Tibial nerve (tissue), 4 donors: ENCODE data around the gene BICDL2. TPM values are rescaled to one million over a fixed set of nuclear protein-coding genes. Genes with fewer than 3 reads are reported as not detected.

Experiments used
- DNase-seq, 2 donors: peaks; one replicate each; pipeline ENCODE4 v3.0.0-alpha.2; 2019; ENCODE audit warnings: low spot score in 2 of 2
- H3K27ac ChIP-seq, 4 donors: fragments of 200-600 bp; sonication (generic) in 3 of 4; one replicate each; pipeline ENCODE4 v1.5.1; 2017 to 2019; ENCODE audit warnings: mild to moderate bottlenecking in 1 of 4
- H3K27me3 ChIP-seq, 2 donors: fragments of 200-600 bp; sonication (generic) in 1 of 2; one replicate each; pipeline versions ENCODE4 v1.5.1 to v1.6.0; 2017 to 2019
- H3K36me3 ChIP-seq, 3 donors: fragments of 200-600 bp; sonication (generic); one replicate each; pipeline ENCODE4 v1.5.1; 2018 to 2019
- H3K4me1 ChIP-seq, 4 donors: fragments of 200-600 bp; sonication (generic) in 3 of 4; one replicate each; pipeline ENCODE4 v1.5.1; 2017 to 2019
- H3K4me3 ChIP-seq, 4 donors: fragments of 200-600 bp; sonication (generic) in 3 of 4; one replicate each; pipeline ENCODE4 v1.5.1; 2017 to 2019; ENCODE audit warnings: mild to moderate bottlenecking in 1 of 4, moderate library complexity in 1 of 4
- H3K9me3 ChIP-seq, 4 donors: fragments of 200-600 bp; sonication (generic) in 3 of 4; one replicate each; pipeline ENCODE4 v1.5.1; 2017 to 2019
- EP300 ChIP-seq, 2 donors: sonication (generic); formaldehyde crosslinking; IDR thresholded peaks; one replicate each; pipeline ENCODE4 v1.6.1; 2017; ENCODE audit warnings: antibody characterized with exemption in 2 of 2, mild to moderate bottlenecking in 1 of 2
- POLR2A ChIP-seq, 2 donors: fragments of 450-650 bp; IDR thresholded peaks; one replicate each; pipeline ENCODE4 v1.6.1; 2017; ENCODE audit warnings: antibody characterized with exemption in 2 of 2, mild to moderate bottlenecking in 2 of 2, moderate library complexity in 2 of 2
- WGBS, 2 donors: methylation state at CpG; one replicate each; pipeline ENCODE4 v1.1.5; 2018; 5-methylcytosine and 5-hydroxymethylcytosine counted together
- total RNA-seq, 4 donors: library from RNA; depleted of rRNA; stranded (reverse); fragments of >200 nt; gene quantifications; one replicate each; pipeline ENCODE4 v1.1.0, GENCODE V29; 2016
- TF ChIP-seq, protein P1 (sequence below), 5 experiments: fragments of 200-600 bp in 3 of 5; fragments of 450-650 bp in 2 of 5; sonication (generic) in 3 of 5; IDR thresholded peaks; one replicate each; pipeline ENCODE4 v1.5.1; 2016 to 2019; ENCODE audit warnings: antibody characterized with exemption in 5 of 5, mild to moderate bottlenecking in 3 of 5, moderate library complexity in 2 of 5

BICDL2 gene
- total RNA-seq, 4 donors from 2014 or later, result not detected

- H3K36me3 ChIP-seq, result no peaks in the 10 kb centered on the region
Measured at GRCh38 chr16:2987286-2987685, 49.5 kb downstream of the BICDL2 start.

GRCh38 chr16:2986623-2987188 lies 50.0 kb downstream of the BICDL2 start:
- Histone ChIP-seq H3K27ac (no peak overlapping the region), H3K4me1 (peaks cover 0 to 31% (median 5%) of the 10 kb centered on the region in 4 donors), H3K36me3 (no peaks in the 10 kb centered on the region), H3K9me3 (no peaks in the 10 kb centered on the region), H3K27me3 (peaks cover 0 to 30% of the 10 kb centered on the region in 2 donors), H3K4me3 (no peak overlapping the region)
- WGBS, 2 donors, result 67 to 76% methylated on average over 16 to 17 of the region's 17 CpGs
- TF ChIP-seq EP300 (IDR thresholded peaks at IDR 0.05) (no peak), POLR2A (IDR thresholded peaks at IDR 0.05) (no peak)
- TF ChIP-seq, protein P1, sequence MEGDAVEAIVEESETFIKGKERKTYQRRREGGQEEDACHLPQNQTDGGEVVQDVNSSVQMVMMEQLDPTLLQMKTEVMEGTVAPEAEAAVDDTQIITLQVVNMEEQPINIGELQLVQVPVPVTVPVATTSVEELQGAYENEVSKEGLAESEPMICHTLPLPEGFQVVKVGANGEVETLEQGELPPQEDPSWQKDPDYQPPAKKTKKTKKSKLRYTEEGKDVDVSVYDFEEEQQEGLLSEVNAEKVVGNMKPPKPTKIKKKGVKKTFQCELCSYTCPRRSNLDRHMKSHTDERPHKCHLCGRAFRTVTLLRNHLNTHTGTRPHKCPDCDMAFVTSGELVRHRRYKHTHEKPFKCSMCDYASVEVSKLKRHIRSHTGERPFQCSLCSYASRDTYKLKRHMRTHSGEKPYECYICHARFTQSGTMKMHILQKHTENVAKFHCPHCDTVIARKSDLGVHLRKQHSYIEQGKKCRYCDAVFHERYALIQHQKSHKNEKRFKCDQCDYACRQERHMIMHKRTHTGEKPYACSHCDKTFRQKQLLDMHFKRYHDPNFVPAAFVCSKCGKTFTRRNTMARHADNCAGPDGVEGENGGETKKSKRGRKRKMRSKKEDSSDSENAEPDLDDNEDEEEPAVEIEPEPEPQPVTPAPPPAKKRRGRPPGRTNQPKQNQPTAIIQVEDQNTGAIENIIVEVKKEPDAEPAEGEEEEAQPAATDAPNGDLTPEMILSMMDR (IDR thresholded peaks at IDR 0.05), result no peak
- no peak for DNase-seq

More at GRCh38 chr16:2987286-2987685, 49.5 kb downstream of the BICDL2 start:
- TF ChIP-seq EP300 (IDR thresholded peaks at IDR 0.05), result no peak
- Histone ChIP-seq H3K9me3 (no peaks in the 10 kb centered on the region), H3K27me3 (peaks cover 0 to 30% of the 10 kb centered on the region in 2 donors), H3K27ac (no peak overlapping the region), H3K4me1 (peaks cover 0 to 31% (median 5%) of the 10 kb centered on the region in 4 donors), H3K4me3 (no peak overlapping the region)
- WGBS, 2 donors, result 86% methylated on average over 8 of the region's 9 CpGs
- DNase-seq, result no peak

GRCh38 chr16:2985893-2986355 lies 50.8 kb downstream of the BICDL2 start:
- H3K9me3 ChIP-seq, result no peaks in the 10 kb centered on the region
- TF ChIP-seq, protein P1 (IDR thresholded peaks at IDR 0.05), result no peak
- TF ChIP-seq EP300 (IDR thresholded peaks at IDR 0.05) (no peak), POLR2A (IDR thresholded peaks at IDR 0.05) (no peak)
- peaks cover 0 to 38% (median 8%) of the 10 kb centered on the region in 4 donors for H3K4me1 ChIP-seq
- WGBS, 2 donors, result 70 to 80% methylated on average over 6 to 10 of the region's 15 CpGs
- no peak overlapping the region for H3K4me3 ChIP-seq
- no peak overlapping the region for H3K27ac ChIP-seq
- peaks cover 0 to 29% of the 10 kb centered on the region in 2 donors for H3K27me3 ChIP-seq
- no peak for DNase-seq
- no peaks in the 10 kb centered on the region for H3K36me3 ChIP-seq

GRCh38 chr16:2985462-2985861 lies 51.3 kb downstream of the BICDL2 start:
- WGBS, 2 donors, result 30 to 35% methylated on average over 3 to 9 of the region's 9 CpGs
- TF ChIP-seq, protein P1 (IDR thresholded peaks at IDR 0.05), result no peak
- TF ChIP-seq EP300 (IDR thresholded peaks at IDR 0.05) (no peak), POLR2A (IDR thresholded peaks at IDR 0.05) (no peak)
- Histone ChIP-seq H3K4me3 (no peak overlapping the region), H3K27me3 (peaks cover 0 to 25% of the 10 kb centered on the region in 2 donors), H3K4me1 (peaks cover 0 to 42% (median 11%) of the 10 kb centered on the region in 4 donors), H3K9me3 (no peaks in the 10 kb centered on the region), H3K36me3 (no peaks in the 10 kb centered on the region), H3K27ac (no peak overlapping the region)
- no peak for DNase-seq

DNA sequence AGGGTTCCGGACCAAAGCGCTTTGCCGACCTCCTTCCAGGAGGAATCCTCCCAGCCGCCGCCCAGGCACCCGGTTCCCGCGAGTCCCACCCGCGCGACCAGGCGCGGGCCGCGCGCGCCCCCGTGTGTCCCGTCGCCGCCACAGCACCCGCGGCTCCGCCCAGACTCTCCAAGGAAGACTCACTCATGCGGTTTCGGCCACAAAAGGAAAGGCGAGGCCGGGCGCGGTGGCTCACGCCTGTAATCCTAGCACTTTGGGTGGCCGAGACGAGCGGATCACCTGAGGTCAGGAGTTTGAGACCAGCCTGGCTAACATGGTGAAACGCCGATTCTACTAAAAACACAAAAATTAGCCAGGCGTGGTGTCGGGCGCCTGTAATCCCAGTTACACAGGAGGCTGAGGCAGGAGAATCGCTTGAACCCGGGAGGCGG lies 53.0 kb downstream of the BICDL2 start:
- Histone ChIP-seq H3K4me1 (peaks cover 0 to 53% (median 19%) of the 10 kb centered on the region in 4 donors), H3K36me3 (no peaks in the 10 kb centered on the region), H3K9me3 (no peaks in the 10 kb centered on the region), H3K27me3 (peaks cover 0 to 22% of the 10 kb centered on the region in 2 donors), H3K27ac (peak overlapping the region in 1 of 4 donors; percentile 29), H3K4me3 (peak overlapping the region in 2 of 4 donors; percentile 17 to 27)
- 12 to 13% methylated on average over 35 to 41 of the region's 42 CpGs for WGBS, 2 donors
- TF ChIP-seq, protein P1 (IDR thresholded peaks at IDR 0.05), result peak; percentile 93 to 99 (median 98)
- TF ChIP-seq EP300 (IDR thresholded peaks at IDR 0.05), result no peak
- no peak for TF ChIP-seq POLR2A (IDR thresholded peaks at IDR 0.05)
- DNase-seq, result peak; percentile 73 to 79
